KMS-11 (cell line): ENCODE results near the gene DLK1.

ENCODE experiments used
- H2AFZ ChIP-seq: fragments of 200-600 bp; sonication (generic); 2 replicates; pipeline ENCODE4 v1.6.1; 2016; ENCODE audit warnings: antibody characterized with exemption, mixed run types, low read depth
- H3K27ac ChIP-seq: fragments of 200-600 bp; sonication (generic); 2 replicates; pipeline ENCODE4 v1.6.1; 2016; ENCODE audit warnings: mild to moderate bottlenecking, mixed run types
- H3K27me3 ChIP-seq: fragments of 200-600 bp; sonication (generic); 2 replicates; pipeline ENCODE4 v1.6.1; 2017; ENCODE audit warnings: mild to moderate bottlenecking, low read depth, mixed run types, moderate library complexity; ENCODE audit not compliant: insufficient read depth
- H3K36me3 ChIP-seq: fragments of 200-600 bp; sonication (generic); 2 replicates; pipeline ENCODE4 v1.6.1; 2017; ENCODE audit warnings: mild to moderate bottlenecking, mixed run types; ENCODE audit not compliant: insufficient read depth
- H3K4me1 ChIP-seq: fragments of 200-600 bp; sonication (generic); 2 replicates; pipeline ENCODE4 v1.6.1; 2016; ENCODE audit warnings: mild to moderate bottlenecking, low read depth, mixed run types; ENCODE audit not compliant: poor library complexity, severe bottlenecking
- H3K4me2 ChIP-seq: fragments of 200-600 bp; sonication (generic); 2 replicates; pipeline ENCODE4 v1.7.0; 2016; ENCODE audit warnings: mild to moderate bottlenecking, mixed run types
- H3K4me3 ChIP-seq: fragments of 200-600 bp; sonication (generic); IDR thresholded peaks from 2 replicates; pipeline ENCODE4 v1.6.1; 2017; ENCODE audit warnings: low read depth, low read length, mixed read lengths; ENCODE audit not compliant: insufficient read depth
- H3K79me2 ChIP-seq: fragments of 200-600 bp; sonication (generic); 2 replicates; pipeline ENCODE4 v1.6.1; 2016; ENCODE audit warnings: low read depth, mixed run types; ENCODE audit not compliant: insufficient read depth
- H3K9ac ChIP-seq: fragments of 200-600 bp; sonication (generic); 2 replicates; pipeline ENCODE4 v1.6.1; 2016; ENCODE audit warnings: mild to moderate bottlenecking, mixed run types
- H4K20me1 ChIP-seq: fragments of 200-600 bp; sonication (generic); 2 replicates; pipeline ENCODE4 v1.6.1; 2016; ENCODE audit warnings: mild to moderate bottlenecking, mixed run types; ENCODE audit not compliant: insufficient read depth
- TF ChIP-seq, protein P1 (sequence below): fragments of 200-600 bp; sonication (generic); conservative IDR thresholded peaks from 2 replicates; pipeline ENCODE4 v1.6.1; 2017; ENCODE audit warnings: low read depth, mild to moderate bottlenecking, antibody characterized with exemption, low read length, moderate library complexity, mixed read lengths

DLK1 gene

DNA sequence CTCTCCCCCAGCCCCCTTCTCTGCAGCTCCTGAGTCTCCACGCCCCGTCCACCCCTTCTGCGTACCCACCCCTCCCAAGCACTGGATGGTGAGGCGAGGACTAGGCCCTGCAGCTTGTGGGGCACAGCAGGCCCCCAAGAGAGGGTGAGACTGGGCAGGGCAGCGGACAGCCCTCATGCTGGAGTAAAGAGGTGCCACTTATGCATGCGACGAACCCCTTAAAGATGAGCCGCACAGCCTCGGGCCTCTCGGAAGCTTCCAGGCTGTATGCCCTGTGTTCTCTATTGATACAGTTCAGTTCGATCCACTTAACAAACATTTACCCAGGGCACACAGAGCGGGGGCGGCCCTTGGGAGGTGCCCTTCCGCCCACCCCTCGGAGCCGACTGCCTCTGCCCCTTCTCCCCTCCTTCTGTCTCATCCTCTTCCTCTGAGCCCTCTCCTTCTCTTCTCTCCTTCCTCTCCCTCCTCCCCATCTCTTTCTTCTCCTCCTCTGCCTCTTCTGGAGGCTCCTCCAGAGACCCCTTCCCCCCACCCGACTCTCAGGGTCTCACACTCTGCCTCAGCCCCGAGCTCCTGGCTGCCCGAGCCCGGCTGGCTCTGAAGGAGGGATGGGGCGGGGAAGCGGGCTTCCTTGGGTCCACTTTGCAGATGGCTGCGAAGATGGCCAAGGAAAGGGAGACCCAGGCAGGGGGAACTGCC is 32.7 kb upstream of the DLK1 start:
- Histone ChIP-seq H4K20me1 (no peaks in the 10 kb centered on the region), H3K27ac (no peak overlapping the region), H3K4me1 (no peaks in the 10 kb centered on the region), H2AFZ (no peak overlapping the region), H3K36me3 (no peaks in the 10 kb centered on the region), H3K4me3 (no peak overlapping the region), H3K4me2 (no peak overlapping the region), H3K9ac (no peak overlapping the region), H3K79me2 (no peaks in the 10 kb centered on the region), H3K27me3 (peaks cover 70% of the 10 kb centered on the region)
- TF ChIP-seq, protein P1, sequence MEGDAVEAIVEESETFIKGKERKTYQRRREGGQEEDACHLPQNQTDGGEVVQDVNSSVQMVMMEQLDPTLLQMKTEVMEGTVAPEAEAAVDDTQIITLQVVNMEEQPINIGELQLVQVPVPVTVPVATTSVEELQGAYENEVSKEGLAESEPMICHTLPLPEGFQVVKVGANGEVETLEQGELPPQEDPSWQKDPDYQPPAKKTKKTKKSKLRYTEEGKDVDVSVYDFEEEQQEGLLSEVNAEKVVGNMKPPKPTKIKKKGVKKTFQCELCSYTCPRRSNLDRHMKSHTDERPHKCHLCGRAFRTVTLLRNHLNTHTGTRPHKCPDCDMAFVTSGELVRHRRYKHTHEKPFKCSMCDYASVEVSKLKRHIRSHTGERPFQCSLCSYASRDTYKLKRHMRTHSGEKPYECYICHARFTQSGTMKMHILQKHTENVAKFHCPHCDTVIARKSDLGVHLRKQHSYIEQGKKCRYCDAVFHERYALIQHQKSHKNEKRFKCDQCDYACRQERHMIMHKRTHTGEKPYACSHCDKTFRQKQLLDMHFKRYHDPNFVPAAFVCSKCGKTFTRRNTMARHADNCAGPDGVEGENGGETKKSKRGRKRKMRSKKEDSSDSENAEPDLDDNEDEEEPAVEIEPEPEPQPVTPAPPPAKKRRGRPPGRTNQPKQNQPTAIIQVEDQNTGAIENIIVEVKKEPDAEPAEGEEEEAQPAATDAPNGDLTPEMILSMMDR: no peak

DNA sequence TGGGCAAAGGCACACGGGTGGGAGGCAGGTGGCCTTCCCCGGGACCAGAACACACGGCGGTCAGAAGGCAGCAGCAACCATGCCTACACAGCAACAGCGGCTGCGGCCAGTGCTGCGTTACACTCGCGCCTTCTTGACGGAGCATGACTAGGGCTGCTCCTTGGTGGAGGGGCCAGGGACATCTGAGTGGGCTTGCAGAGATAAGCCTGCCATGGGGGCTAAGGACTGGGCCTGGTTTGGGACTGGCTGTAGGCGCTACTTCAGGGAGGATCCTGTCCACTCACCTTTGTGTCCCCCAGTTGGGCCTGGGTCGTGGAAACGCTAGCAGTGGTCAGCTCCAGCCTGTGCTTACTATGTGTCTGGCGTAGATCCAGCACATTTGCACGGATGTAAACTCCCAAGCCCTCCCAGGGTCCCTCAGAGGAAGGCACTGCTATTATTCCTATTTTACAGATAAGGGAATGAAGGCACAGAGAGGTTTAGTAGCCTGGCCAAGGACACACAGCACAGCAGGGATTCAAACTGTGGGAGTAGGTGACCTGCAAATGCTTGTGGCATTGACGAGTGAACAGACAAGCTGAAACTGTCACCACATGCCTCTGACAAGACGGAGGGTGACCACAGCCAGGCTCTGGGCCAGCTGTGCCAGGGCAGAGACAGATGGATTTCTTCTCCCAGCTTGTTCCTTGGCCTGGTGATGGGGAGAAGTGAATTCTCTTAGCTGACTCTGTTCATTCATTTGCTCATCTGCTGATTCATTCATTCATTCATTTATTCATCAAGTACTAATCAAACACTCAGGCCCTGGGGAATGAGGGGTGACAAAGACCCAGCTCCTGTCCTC is 31.9 kb upstream of the DLK1 start:
- no peak overlapping the region for H2AFZ ChIP-seq
- H4K20me1 ChIP-seq: no peaks in the 10 kb centered on the region
- H3K4me2 ChIP-seq: no peak overlapping the region
- no peak overlapping the region for H3K27ac ChIP-seq
- no peaks in the 10 kb centered on the region for H3K79me2 ChIP-seq
- no peaks in the 10 kb centered on the region for H3K4me1 ChIP-seq
- H3K27me3 ChIP-seq: peaks cover 70% of the 10 kb centered on the region
- H3K4me3 ChIP-seq: no peak overlapping the region
- H3K36me3 ChIP-seq: no peaks in the 10 kb centered on the region
- TF ChIP-seq, protein P1: no peak
- H3K9ac ChIP-seq: no peak overlapping the region

GRCh38 chr14:100695423-100695738 is 31.3 kb upstream of the DLK1 start:
- no peak overlapping the region for H3K9ac ChIP-seq
- no peak overlapping the region for H2AFZ ChIP-seq
- no peaks in the 10 kb centered on the region for H3K4me1 ChIP-seq
- TF ChIP-seq, protein P1: no peak
- no peaks in the 10 kb centered on the region for H3K36me3 ChIP-seq
- no peaks in the 10 kb centered on the region for H3K79me2 ChIP-seq
- H4K20me1 ChIP-seq: no peaks in the 10 kb centered on the region
- H3K4me3 ChIP-seq: no peak overlapping the region
- H3K27ac ChIP-seq: no peak overlapping the region
- H3K4me2 ChIP-seq: no peak overlapping the region
- peaks cover 73% of the 10 kb centered on the region for H3K27me3 ChIP-seq

GRCh38 chr14:100696008-100696407 is 30.7 kb upstream of the DLK1 start:
- no peaks in the 10 kb centered on the region for H3K4me1 ChIP-seq
- no peak overlapping the region for H2AFZ ChIP-seq

More at GRCh38 chr14:100696008-100696407, 30.7 kb upstream of the DLK1 start:
- Histone ChIP-seq H3K9ac (no peak overlapping the region), H3K4me2 (no peak overlapping the region), H4K20me1 (no peaks in the 10 kb centered on the region), H3K4me3 (no peak overlapping the region), H3K27ac (no peak overlapping the region), H3K36me3 (no peaks in the 10 kb centered on the region), H3K79me2 (no peaks in the 10 kb centered on the region), H3K27me3 (peaks cover 74% of the 10 kb centered on the region)
- TF ChIP-seq, protein P1: no peak
